CD4-positive, alpha-beta T cell treated with Interleukin-1 beta for 1 hour (primary cell): ENCODE measurements around the gene CDC123.
A peak's percentile ranks its signal among the peaks of the same experiment; 100 is the strongest.
"Not testable (repeated sequence)": the region's sequence is repeated elsewhere in the genome, so short reads cannot be mapped to it uniquely, and the experiment has no call there.

ENCODE experiments used
- DNase-seq, 2 donors: peaks; one replicate each; pipeline ENCODE4 v3.0.0-alpha.2; 2020 to 2022

CDC123 gene

DNA sequence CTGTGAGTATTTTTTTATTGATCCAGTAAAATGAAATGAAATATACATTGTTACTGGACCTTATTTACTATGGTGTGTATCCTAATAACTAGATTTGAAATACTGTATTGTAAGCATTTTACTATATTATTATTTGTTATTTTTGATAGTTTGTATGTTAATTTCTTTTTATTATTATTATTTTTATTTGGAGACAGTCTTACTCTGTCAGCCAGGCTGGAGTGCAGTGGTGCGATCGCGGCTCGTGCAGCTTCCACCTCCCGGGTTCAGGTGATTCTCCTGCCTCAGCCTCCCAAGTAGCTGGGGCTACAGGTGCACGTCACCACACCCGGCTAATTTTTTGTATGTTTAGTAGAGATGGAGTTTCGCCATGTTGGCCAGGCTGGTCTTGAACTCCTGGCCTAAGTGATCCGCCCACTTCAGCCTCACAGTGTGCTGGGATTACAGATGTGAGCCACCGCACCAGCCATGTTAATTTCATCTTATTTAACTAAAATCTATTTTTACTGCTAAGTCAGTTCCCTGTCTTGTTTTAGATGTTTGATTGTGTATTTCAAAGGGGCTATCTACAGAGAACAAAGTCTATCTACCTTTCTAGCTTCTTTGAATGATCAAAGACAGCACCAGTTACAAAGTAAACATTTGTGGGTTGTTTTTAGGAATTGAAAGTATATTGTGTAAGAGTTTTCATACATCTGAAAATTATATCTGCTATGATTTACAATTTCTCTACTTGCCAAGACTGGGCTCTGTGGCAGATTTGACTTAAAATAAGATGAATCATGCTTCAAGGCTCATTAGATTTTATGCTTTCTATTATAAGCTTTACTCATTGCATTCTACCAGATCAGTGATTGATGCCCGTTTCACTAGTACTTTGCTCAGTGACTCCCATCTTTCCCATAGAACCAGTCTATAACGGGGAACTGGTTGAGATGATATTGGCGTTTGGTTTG lies 41.6 kb downstream of the CDC123 start:
- DNase-seq: no peak

- no peak for DNase-seq
These were observed 42.8 kb downstream of the CDC123 start for GRCh38 chr10:12238821-12239220.

DNA sequence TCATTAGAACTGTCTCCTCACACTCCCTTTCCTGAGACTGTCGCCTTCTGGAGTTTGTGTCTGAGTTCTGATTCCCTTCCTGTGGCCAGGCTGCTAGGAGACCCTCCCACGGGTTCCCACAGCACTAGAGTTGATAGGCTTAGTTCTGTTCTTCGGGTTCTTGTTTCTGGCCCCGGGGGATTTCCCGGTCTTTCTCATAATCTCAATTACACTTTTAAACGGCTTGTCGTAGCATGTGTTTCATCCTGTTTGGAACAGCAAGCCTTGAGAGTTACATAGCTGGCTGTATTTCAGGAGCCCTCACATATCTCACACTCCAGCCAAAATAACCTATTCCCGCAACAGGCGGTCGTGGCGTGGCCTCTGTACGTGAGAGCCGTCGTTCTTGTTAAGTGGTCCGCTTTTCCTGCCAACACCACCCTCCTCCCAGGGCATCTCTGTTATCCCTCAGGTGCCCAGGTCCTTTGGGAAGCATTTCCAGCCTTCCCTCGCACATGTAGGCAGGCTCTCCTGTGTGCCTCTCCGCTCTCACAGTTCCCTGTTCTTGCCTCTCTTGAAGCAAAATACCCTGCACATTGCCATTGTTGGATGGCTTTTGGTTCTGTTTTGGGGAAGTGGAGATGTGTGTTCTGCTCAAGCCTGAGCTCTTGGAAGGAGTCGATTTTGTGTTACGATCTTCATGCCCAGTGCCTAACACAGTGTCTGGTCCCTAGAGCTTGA lies 46.0 kb downstream of the CDC123 start:
- peak in 1 of 2 donors; percentile 4 for DNase-seq

GRCh38 chr10:12243864-12244620 lies 48.1 kb downstream of the CDC123 start:
- DNase-seq: peak; percentile 5 to 66

GRCh38 chr10:12250181-12250580 lies 54.2 kb downstream of the CDC123 start:
- no peak for DNase-seq

DNA sequence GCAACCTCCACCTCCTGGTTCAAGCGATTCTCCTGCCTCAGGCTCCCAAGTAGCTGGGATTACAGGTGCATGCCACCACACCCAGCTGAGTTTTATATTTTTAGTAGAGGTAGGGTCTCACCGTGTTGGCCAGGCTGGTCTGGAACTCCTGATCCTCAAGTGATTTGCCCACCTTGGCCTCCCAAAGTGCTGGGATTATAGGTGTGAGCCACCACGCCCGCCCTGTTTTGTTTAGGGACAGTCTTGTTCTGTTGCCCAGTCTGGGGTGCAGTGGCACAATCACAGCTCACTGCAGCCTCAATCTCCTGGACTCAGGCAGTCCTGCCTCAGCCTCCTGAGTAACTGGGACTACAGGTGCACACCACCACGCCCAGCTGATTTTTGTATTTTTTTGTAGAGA lies 54.7 kb downstream of the CDC123 start:
- not testable (repeated sequence) for DNase-seq

- no peak for DNase-seq
These were observed 55.6 kb downstream of the CDC123 start for GRCh38 chr10:12251581-12251980.

GRCh38 chr10:12252882-12253546 lies 57.0 kb downstream of the CDC123 start:
- DNase-seq: peak; percentile 5 to 53

GRCh38 chr10:12255048-12255447 lies 59.1 kb downstream of the CDC123 start:
- DNase-seq: no peak

GRCh38 chr10:12259988-12260387 lies 64.0 kb downstream of the CDC123 start:
- DNase-seq: no peak

DNA sequence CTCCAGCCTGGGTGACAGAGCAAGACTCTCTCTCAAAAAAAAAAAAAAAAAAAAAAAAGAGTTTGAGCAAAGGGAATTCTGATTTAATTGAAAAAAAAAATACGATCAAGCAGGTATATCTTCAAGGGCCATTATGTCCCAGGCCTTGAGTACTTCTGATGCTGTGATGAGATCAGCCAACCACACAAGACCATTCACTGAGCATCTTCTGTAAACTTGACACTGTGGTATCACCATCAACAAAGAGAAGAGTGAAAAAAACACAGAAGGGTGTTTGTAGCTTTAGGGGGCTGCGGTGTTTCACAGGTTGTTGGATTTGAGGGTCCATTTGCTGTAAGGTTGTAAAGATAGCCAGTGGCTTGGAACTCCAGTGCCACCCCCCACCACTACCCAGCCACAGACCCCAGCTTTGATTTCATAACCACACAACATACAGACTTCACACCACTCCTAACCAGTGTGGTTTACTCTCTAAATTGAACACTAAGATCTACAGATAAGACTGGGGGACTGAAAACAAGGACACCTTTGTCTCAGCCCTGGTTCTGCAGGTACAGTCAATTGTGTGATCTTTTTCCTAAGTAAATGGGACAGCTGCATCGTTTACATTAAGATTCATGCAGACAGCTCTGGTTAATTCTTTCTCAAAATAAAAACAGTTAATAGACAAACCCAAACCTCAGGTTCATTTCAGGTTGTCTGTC lies 66.4 kb downstream of the CDC123 start:
- DNase-seq: peak in 1 of 2 donors; percentile 6

- DNase-seq: peak; percentile 66 to 89
These were observed 68.4 kb downstream of the CDC123 start for GRCh38 chr10:12264204-12264940.

- DNase-seq: no peak
These were observed 73.1 kb downstream of the CDC123 start for GRCh38 chr10:12269056-12269455.

- no peak for DNase-seq
These were observed 75.2 kb downstream of the CDC123 start for GRCh38 chr10:12271210-12271540.

DNA sequence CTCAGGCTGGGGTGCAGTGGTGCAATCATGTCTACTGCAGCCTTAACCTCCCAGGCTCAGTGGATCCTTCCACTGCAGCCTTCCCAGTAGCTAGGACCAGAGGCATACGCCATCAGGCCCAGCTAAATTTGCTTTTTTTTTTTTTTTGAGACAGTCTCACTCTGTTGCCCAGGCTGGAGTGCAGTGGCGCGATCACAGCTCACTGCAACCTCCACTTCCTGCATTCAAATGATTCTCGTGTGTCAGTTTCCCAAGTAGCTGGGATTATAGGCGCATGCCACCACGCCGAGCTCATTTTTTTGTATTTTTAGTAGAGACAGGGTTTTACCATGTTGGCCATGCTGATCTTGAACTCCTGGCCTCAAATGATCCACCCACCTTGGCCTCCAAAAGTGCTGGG lies 81.9 kb downstream of the CDC123 start:
- DNase-seq: not testable (repeated sequence)

DNA sequence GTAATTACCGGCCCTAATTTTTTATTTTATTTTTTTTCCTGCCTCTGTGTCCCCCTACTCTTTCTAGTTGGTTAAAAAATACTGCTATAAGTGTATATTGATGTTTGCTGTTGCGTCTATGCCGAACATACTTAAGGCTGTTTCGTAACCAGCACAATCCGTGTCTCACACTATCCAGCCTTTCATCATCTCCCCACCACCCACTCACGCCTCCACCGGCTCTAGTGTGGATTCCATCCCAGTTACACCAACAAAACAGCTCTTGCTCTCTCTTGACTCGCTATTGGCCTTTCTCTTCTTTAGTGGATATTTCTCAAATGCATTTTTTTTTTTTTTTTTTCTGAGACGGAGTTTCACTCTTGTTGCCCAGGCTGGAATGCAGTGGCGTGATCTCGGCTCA lies 83.3 kb downstream of the CDC123 start:
- DNase-seq: no peak

- DNase-seq: no peak
These were observed 91.8 kb downstream of the CDC123 start for GRCh38 chr10:12287772-12288171.

DNA sequence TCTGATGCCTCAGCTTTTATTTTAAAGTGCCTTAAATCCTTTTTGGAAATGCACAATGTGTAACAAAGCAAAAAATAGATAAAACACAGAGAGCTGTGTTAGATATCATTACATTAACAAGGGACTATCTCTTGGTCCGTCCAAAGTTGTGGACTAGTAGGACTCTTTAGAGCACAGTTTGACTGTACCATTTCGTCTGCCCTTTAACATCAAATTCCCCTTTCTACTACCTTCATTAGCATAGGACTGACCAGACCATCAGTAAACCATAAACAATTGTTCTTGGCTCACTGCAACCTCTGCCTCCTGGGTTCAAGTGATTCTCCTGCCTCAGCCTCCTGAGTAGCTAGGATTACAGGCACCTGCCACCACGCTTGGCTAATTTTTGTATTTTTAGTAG lies 101.8 kb downstream of the CDC123 start:
- not testable (repeated sequence) for DNase-seq

DNA sequence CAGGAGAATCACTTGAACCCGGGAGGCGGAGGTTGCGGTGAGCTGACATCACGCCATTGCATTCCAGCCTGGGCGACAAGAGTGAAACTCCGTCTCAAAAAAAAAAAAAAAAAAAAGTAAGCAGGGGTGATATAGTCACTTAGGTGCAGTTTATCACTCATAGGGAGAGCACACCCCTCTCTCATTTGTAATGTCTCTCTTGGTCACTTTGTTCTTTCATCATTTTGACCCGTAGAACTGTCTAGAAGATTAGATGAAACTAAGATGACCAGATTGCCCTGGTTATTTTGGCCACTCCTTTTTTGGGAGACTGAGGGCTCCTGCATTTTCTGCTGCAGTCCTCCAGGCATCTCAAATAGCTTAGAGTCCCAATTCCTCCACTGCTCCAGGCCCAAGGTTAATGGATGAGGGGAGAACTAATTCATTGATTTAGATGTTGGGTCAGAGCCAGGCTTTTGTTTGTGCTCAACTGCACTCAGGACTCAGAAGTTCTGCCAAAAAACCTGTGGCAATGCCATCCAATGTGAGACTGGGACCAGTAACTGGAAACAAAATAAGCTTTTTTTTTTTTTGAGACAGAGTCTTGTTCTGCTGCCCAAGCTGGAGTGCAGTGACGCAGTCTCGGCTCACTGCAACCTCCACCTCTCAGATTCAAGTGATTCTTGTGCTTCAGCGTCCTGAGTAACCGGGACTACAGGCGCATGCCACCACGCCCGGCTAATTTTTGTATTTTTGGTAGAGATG lies 103.4 kb downstream of the CDC123 start:
- DNase-seq: no peak
